ENCODE measurements around the gene METTL8. TPM values are rescaled to one million over a fixed set of nuclear protein-coding genes. Genes with fewer than 3 reads are reported as not detected.

The METTL8 gene
- total and polyA plus RNA-seq, 8 donors = 3.6 to 42.9 (median 7.0) TPM

DNA sequence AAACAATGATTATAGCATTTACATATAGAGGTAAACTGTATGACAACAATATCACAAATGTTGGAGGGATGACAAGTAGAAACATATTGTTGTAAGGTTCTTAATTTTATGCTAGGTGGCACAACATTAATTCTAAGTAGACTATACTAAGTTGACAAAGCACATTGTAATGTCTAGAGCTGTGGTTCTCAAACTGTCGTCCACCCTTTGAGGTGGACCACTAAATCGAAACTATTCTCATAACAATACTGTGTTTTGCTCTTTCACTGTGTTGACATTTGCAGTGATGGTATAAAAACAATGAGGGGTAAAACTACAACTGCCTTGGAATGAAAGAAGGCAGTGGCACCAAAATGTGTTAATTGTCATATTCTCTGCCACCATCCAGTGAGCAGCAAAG, 66.1 kb downstream of the METTL8 start:
- DNase-seq = no peak
- intact Hi-C loops (cut with DNase I; ENCODE audit: low total_unique reads) = no loop called here
- no peaks in the 10 kb centered on the region for H3K4me1 ChIP-seq
- H3K4me3 ChIP-seq = no peak overlapping the region
- WGBS, 5 donors = 75 to 94% (median 89%) methylated on average over 2 of the region's 2 CpGs
- H3K27me3 ChIP-seq = no peaks in the 10 kb centered on the region
- TF ChIP-seq, protein P1, sequence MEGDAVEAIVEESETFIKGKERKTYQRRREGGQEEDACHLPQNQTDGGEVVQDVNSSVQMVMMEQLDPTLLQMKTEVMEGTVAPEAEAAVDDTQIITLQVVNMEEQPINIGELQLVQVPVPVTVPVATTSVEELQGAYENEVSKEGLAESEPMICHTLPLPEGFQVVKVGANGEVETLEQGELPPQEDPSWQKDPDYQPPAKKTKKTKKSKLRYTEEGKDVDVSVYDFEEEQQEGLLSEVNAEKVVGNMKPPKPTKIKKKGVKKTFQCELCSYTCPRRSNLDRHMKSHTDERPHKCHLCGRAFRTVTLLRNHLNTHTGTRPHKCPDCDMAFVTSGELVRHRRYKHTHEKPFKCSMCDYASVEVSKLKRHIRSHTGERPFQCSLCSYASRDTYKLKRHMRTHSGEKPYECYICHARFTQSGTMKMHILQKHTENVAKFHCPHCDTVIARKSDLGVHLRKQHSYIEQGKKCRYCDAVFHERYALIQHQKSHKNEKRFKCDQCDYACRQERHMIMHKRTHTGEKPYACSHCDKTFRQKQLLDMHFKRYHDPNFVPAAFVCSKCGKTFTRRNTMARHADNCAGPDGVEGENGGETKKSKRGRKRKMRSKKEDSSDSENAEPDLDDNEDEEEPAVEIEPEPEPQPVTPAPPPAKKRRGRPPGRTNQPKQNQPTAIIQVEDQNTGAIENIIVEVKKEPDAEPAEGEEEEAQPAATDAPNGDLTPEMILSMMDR (IDR thresholded peaks at IDR 0.05) = no peak
- TF ChIP-seq POLR2AphosphoS5 (IDR thresholded peaks at IDR 0.05) (no peak), POLR2A (IDR thresholded peaks at IDR 0.05) (no peak), EP300 (IDR thresholded peaks at IDR 0.05) (no peak)
- no peaks in the 10 kb centered on the region for H3K36me3 ChIP-seq
- H3K9me3 ChIP-seq = peaks cover 0 to 17% (median 8%) of the 10 kb centered on the region in 4 donors
- no peak overlapping the region for H3K27ac ChIP-seq

DNA sequence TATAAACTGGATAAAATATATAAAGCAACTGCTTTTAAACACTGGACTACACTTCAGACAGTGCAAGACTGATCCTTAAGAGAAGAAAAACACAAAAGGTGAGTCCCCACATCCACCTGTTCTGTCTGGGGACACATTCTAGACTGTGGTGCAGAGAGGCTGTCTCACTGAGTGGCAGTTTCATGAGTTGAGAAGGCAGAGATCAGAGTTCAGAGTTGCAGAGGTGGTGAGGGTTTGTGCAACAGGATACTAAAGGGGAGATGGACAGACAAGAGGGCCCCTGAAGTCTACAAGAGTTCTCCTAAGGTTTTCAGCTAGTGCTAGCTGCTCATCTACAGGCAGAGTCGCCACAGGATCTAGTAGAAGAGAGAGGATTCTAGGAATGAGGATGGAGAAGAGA, 68.0 kb downstream of the METTL8 start:
- intact Hi-C loops (cut with DNase I; ENCODE audit: low total_unique reads) = no loop called here
- no peaks in the 10 kb centered on the region for H3K36me3 ChIP-seq
- no peak overlapping the region for H3K27ac ChIP-seq
- H3K9me3 ChIP-seq = peaks cover 0 to 17% (median 8%) of the 10 kb centered on the region in 4 donors
- no peak for DNase-seq
- H3K27me3 ChIP-seq = no peaks in the 10 kb centered on the region
- no peaks in the 10 kb centered on the region for H3K4me1 ChIP-seq
- no peak for TF ChIP-seq POLR2AphosphoS5 (IDR thresholded peaks at IDR 0.05)
- TF ChIP-seq, protein P1 (IDR thresholded peaks at IDR 0.05) = no peak
- TF ChIP-seq EP300 (IDR thresholded peaks at IDR 0.05) = no peak
- TF ChIP-seq POLR2A (IDR thresholded peaks at IDR 0.05) = no peak
- 48 to 100% (median 86%) methylated on average over 1 of the region's 1 CpG for WGBS, 5 donors
- H3K4me3 ChIP-seq = no peak overlapping the region

DNA sequence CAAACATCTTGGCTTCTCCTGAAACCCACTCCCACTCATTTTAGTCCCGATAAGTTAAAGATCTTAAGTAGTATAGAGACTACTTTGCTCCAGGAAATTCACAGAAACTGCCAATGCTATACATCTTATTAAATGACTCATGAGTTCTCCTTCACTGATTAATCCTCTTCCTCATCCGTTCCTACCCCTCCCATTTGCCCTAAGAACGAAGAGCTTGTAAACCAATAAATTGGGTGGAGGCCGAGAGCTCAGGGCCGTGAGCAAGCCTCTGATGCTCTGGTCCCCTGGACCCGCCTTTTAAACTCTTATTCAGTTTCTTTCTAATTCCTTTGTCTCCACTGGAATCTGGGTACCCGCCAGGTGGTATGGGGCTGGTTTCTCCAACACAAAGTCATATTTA, 68.6 kb downstream of the METTL8 start:
- no peak for DNase-seq
- no peaks in the 10 kb centered on the region for H3K4me1 ChIP-seq
- TF ChIP-seq POLR2AphosphoS5 (IDR thresholded peaks at IDR 0.05) = no peak
- TF ChIP-seq, protein P1 (IDR thresholded peaks at IDR 0.05) = no peak
- WGBS, 5 donors = 86 to 95% (median 92%) methylated on average over 7 of the region's 7 CpGs
- no peaks in the 10 kb centered on the region for H3K27me3 ChIP-seq
- H3K36me3 ChIP-seq = no peaks in the 10 kb centered on the region
- no peak overlapping the region for H3K4me3 ChIP-seq
- peaks cover 0 to 17% (median 8%) of the 10 kb centered on the region in 4 donors for H3K9me3 ChIP-seq
- no peak overlapping the region for H3K27ac ChIP-seq
- intact Hi-C loops (cut with DNase I; ENCODE audit: low total_unique reads) = no loop called here

DNA sequence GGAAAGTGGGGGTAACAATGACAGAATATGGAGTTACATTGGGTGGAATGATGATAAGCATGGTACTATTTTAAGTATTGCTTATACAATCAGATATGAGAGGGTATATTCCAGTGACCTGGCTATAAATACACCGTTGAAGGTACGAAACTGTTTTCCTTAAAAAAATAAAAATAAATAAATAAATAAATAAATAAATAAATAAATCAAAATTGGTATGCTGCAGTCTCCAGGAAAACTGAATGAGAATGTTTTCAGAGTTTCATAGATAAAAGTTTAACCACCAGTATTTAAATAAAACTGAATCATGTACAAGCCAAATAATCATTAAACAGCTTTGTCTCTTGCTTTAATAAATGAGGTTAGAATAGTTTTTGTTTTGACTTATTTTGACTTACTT, 71.4 kb downstream of the METTL8 start:
- intact Hi-C loops (cut with DNase I; ENCODE audit: low total_unique reads) = no loop called here
- H3K4me1 ChIP-seq = no peaks in the 10 kb centered on the region
- no peak for TF ChIP-seq POLR2A (IDR thresholded peaks at IDR 0.05)
- TF ChIP-seq POLR2AphosphoS5 (IDR thresholded peaks at IDR 0.05) = no peak
- no peak for TF ChIP-seq EP300 (IDR thresholded peaks at IDR 0.05)
- TF ChIP-seq, protein P1 (IDR thresholded peaks at IDR 0.05) = no peak
- 89 to 94% (median 91%) methylated on average over 2 of the region's 2 CpGs for WGBS, 5 donors
- no peaks in the 10 kb centered on the region for H3K27me3 ChIP-seq
- no peak for DNase-seq
- H3K36me3 ChIP-seq = peaks cover 0 to 14% (median 7%) of the 10 kb centered on the region in 4 donors
- H3K27ac ChIP-seq = no peak overlapping the region
- peaks cover 0 to 17% (median 8%) of the 10 kb centered on the region in 4 donors for H3K9me3 ChIP-seq
- H3K4me3 ChIP-seq = no peak overlapping the region
